Hepatocyte (in vitro differentiated cells): Measurements from ENCODE around the gene ARHGAP22. TPM values are rescaled to one million over a fixed set of nuclear protein-coding genes. Genes with fewer than 3 reads are reported as not detected.

Experiments
- DNase-seq: peaks from one replicate; pipeline ENCODE4 v3.0.0-alpha.2; 2016; ENCODE audit warnings: low spot score
- H2AFZ ChIP-seq: fragments of 200-600 bp; sonication (generic); 2 replicates; pipeline ENCODE4 v1.6.0; 2016; ENCODE audit warnings: antibody characterized with exemption, mild to moderate bottlenecking
- H3K27ac ChIP-seq: fragments of 200-600 bp; sonication (generic); 2 replicates; pipeline ENCODE4 v1.5.1; 2016; ENCODE audit warnings: mild to moderate bottlenecking
- H3K27me3 ChIP-seq: fragments of 200-600 bp; sonication (generic); 2 replicates; pipeline ENCODE4 v1.6.1; 2016
- H3K36me3 ChIP-seq: fragments of 200-600 bp; sonication (generic); replicated peaks from 2 replicates; pipeline ENCODE4 v1.5.1; 2016; ENCODE audit warnings: low read depth; ENCODE audit not compliant: insufficient read depth
- H3K4me1 ChIP-seq: fragments of 200-600 bp; sonication (generic); 2 replicates; pipeline ENCODE4 v1.5.1; 2016; ENCODE audit warnings: mild to moderate bottlenecking, moderate library complexity; ENCODE audit not compliant: insufficient read depth
- H3K4me2 ChIP-seq: fragments of 200-600 bp; sonication (generic); 2 replicates; pipeline ENCODE4 v1.6.0; 2016
- H3K4me3 ChIP-seq: fragments of 200-600 bp; sonication (generic); 2 replicates; pipeline ENCODE4 v1.5.1; 2016; ENCODE audit warnings: mild to moderate bottlenecking
- H3K79me2 ChIP-seq: fragments of 200-600 bp; sonication (generic); 2 replicates; pipeline ENCODE4 v1.6.0; 2017; ENCODE audit warnings: mild to moderate bottlenecking
- H3K9me2 ChIP-seq: fragments of 200-600 bp; sonication (generic); replicated peaks from 2 replicates; pipeline ENCODE4 v1.6.0; 2017; ENCODE audit warnings: mild to moderate bottlenecking; ENCODE audit not compliant: insufficient read depth
- H3K9me3 ChIP-seq: fragments of 200-600 bp; sonication (generic); 2 replicates; pipeline ENCODE4 v1.5.1; 2016; ENCODE audit warnings: low read depth, mild to moderate bottlenecking
- H4K20me1 ChIP-seq: fragments of 200-600 bp; sonication (generic); 2 replicates; pipeline ENCODE4 v1.6.0; 2016; ENCODE audit warnings: mild to moderate bottlenecking; ENCODE audit not compliant: insufficient read depth, poor library complexity, severe bottlenecking
- EZH2 ChIP-seq: fragments of 200-600 bp; sonication (generic); IDR thresholded peaks from 2 replicates; pipeline ENCODE4 v1.6.1; 2016; ENCODE audit warnings: antibody characterized with exemption, mild to moderate bottlenecking, borderline replicate concordance
- EZH2phosphoT487 ChIP-seq: fragments of 200-600 bp; sonication (generic); IDR thresholded peaks from one replicate; pipeline ENCODE4 v1.6.1; 2018; ENCODE audit warnings: antibody characterized with exemption, mild to moderate bottlenecking, low read depth, moderate library complexity; ENCODE audit not compliant: unreplicated experiment, severe bottlenecking
- WGBS: methylation state at CpG from one replicate; pipeline ENCODE4 v1.1.6; 2016; ENCODE audit warnings: low lambda C conversion rate; ENCODE audit errors: missing lambda C conversion rate; 5-methylcytosine and 5-hydroxymethylcytosine counted together
- polyA plus RNA-seq: library from polyadenylated mRNA; unstranded; fragments of >200 nt; fragmentation: Nextera tagmentation; extraction: Ambion mirVana; gene quantifications from 2 replicates; pipeline ENCODE4 v1.2.1, GENCODE V29; 2016
- total RNA-seq: library from RNA; depleted of rRNA; stranded (reverse); fragments of >200 nt; gene quantifications from 2 replicates; pipeline ENCODE4 v1.2.3, GENCODE V29; 2014
- TF ChIP-seq, protein P1 (sequence below): fragments of 200-600 bp; sonication (generic); IDR thresholded peaks from 2 replicates; pipeline ENCODE4 v1.5.1; 2016; ENCODE audit warnings: antibody characterized with exemption, mild to moderate bottlenecking; ENCODE audit not compliant: poor library complexity

ARHGAP22 gene
- total and polyA plus RNA-seq, 2 experiments from 2014 or later = 1.7 to 1.8 TPM

GRCh38 chr10:48419714-48420113 lies 185.2 kb downstream of the ARHGAP22 start:
- DNase-seq = no peak
- 96% methylated on average over 4 of the region's 4 CpGs for WGBS
- Histone ChIP-seq H3K4me1 (peaks cover 7% of the 10 kb centered on the region), H3K4me2 (no peak overlapping the region), H3K36me3 (no peaks in the 10 kb centered on the region), H2AFZ (no peak overlapping the region), H3K27me3 (no peaks in the 10 kb centered on the region), H3K27ac (no peak overlapping the region), H3K9me3 (no peaks in the 10 kb centered on the region), H3K79me2 (no peaks in the 10 kb centered on the region), H3K4me3 (no peak overlapping the region), H3K9me2 (no peaks in the 10 kb centered on the region), H4K20me1 (no peaks in the 10 kb centered on the region)
- TF ChIP-seq EZH2 = no peak
- TF ChIP-seq, protein P1, sequence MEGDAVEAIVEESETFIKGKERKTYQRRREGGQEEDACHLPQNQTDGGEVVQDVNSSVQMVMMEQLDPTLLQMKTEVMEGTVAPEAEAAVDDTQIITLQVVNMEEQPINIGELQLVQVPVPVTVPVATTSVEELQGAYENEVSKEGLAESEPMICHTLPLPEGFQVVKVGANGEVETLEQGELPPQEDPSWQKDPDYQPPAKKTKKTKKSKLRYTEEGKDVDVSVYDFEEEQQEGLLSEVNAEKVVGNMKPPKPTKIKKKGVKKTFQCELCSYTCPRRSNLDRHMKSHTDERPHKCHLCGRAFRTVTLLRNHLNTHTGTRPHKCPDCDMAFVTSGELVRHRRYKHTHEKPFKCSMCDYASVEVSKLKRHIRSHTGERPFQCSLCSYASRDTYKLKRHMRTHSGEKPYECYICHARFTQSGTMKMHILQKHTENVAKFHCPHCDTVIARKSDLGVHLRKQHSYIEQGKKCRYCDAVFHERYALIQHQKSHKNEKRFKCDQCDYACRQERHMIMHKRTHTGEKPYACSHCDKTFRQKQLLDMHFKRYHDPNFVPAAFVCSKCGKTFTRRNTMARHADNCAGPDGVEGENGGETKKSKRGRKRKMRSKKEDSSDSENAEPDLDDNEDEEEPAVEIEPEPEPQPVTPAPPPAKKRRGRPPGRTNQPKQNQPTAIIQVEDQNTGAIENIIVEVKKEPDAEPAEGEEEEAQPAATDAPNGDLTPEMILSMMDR = no peak
- no peak for TF ChIP-seq EZH2phosphoT487

DNA sequence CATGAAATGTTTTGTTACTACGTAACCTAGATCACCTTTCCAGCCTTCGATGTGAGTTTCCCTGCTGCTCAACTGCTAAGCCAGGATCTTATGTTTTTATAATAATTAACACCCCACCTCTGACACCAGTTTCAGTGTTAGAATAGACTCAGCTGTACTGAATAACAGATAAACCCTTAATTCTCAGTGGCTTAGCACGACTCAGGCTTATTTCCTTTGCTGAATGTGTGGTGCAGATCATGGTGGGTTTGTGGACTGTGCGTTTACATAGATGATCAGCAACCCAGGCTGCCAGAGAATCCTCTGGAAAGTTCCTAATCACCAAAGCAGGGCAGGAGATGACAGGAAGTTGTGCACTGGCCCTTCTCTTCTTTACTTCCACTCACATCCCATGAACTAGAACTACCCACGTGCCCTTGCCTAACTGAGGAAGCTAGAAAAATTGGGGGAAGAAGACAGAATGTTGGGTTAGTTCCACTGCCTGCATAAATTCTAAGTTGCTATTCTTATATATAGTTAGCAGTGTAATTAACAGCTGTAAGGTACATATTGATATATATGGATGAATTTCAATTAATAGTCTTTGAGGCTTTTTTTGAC lies 186.6 kb downstream of the ARHGAP22 start:
- Histone ChIP-seq H2AFZ (no peak overlapping the region), H3K36me3 (no peaks in the 10 kb centered on the region), H3K27ac (no peak overlapping the region), H4K20me1 (no peaks in the 10 kb centered on the region), H3K79me2 (no peaks in the 10 kb centered on the region), H3K4me1 (peaks cover 7% of the 10 kb centered on the region), H3K4me2 (no peak overlapping the region), H3K4me3 (no peak overlapping the region), H3K9me2 (no peaks in the 10 kb centered on the region), H3K9me3 (peaks cover 1% of the 10 kb centered on the region), H3K27me3 (no peaks in the 10 kb centered on the region)
- whole genome bisulfite sequencing = 78% methylated on average over 5 of the region's 5 CpGs
- TF ChIP-seq EZH2 (no peak), EZH2phosphoT487 (no peak)
- TF ChIP-seq, protein P1 = no peak
- DNase-seq = no peak

DNA sequence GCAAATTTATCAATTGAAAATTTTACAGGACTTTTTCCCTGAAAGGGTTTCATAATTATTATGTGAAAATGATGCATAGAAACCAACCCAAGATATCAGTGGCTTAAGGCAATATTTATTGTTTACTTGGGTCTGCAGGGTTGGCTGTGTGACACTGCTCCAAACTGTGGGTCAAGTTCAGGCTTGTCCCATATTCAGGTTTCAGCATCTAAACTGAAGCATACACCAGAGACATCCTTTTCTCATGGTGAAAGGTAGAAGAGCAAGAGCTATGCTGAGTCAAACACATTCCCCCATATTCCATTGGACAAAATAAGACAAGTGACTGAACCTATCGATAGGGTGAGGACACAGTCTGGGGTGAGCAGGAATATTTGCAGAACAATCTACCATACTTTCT lies 187.5 kb downstream of the ARHGAP22 start:
- Histone ChIP-seq H3K4me2 (no peak overlapping the region), H3K27me3 (no peaks in the 10 kb centered on the region), H2AFZ (no peak overlapping the region), H3K27ac (no peak overlapping the region), H3K9me2 (no peaks in the 10 kb centered on the region), H3K4me1 (peaks cover 7% of the 10 kb centered on the region), H3K4me3 (no peak overlapping the region), H3K36me3 (no peaks in the 10 kb centered on the region), H4K20me1 (no peaks in the 10 kb centered on the region), H3K79me2 (no peaks in the 10 kb centered on the region), H3K9me3 (peaks cover 10% of the 10 kb centered on the region)
- 93% methylated on average over 1 of the region's 1 CpG for WGBS
- no peak for DNase-seq
- TF ChIP-seq, protein P1 = no peak
- TF ChIP-seq EZH2phosphoT487 (no peak), EZH2 (no peak)

GRCh38 chr10:48416584-48417232 lies 188.2 kb downstream of the ARHGAP22 start:
- TF ChIP-seq EZH2 (no peak), EZH2phosphoT487 (no peak)
- TF ChIP-seq, protein P1 = no peak
- no peak overlapping the region for H3K4me3 ChIP-seq
- no peak overlapping the region for H3K4me2 ChIP-seq
- H3K27me3 ChIP-seq = no peaks in the 10 kb centered on the region
- H3K27ac ChIP-seq = no peak overlapping the region
- no peaks in the 10 kb centered on the region for H3K9me2 ChIP-seq
- no peaks in the 10 kb centered on the region for H3K79me2 ChIP-seq
- peaks cover 7% of the 10 kb centered on the region for H3K4me1 ChIP-seq
- 78% methylated on average over 2 of the region's 2 CpGs for WGBS
- H3K36me3 ChIP-seq = no peaks in the 10 kb centered on the region
- DNase-seq = no peak
- no peak overlapping the region for H2AFZ ChIP-seq
- peaks cover 11% of the 10 kb centered on the region for H3K9me3 ChIP-seq
- no peaks in the 10 kb centered on the region for H4K20me1 ChIP-seq
